ENCODE measurements around the gene SNX27.

Gene SNX27

DNA sequence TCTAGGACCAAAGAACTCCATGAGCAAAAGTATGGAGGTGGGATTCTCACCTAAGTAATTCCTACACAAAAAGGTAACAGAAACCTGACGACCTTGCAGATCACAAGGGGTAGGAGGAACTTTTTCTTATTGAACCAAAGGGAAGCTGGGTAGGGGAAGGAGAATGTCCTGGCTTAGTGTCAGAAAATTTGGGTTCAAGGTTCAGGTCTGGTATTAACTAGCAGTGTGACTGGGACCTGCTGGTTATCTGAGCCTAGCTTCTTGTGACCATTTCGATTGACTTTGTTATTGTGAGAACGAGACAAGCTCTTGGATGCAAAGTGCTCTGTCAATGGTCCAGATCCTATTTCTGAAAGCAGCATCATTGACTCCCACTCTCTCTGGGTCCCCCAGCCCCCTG is 5.0 kb upstream of the SNX27 start:
- CTCF ChIA-PET, result no interaction called here

DNA sequence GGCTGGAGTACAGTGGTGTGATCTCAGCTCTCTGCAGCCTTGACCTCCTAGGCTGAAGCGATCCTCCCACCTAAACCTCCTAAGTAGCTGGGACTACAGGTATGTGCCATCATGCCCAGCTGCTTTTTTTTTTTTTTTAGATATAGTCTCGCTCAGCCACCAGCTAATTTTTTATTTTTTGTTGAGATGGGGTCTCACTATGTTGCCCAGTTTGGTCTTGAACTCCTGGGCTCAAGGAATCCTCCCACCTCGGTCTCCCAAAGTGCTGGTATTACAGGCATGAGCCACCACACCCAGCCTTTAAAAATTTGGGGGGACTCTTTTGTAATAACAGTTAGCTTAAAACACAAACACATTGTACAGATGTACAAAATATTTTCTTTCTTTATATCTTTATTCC is 1.7 kb upstream of the SNX27 start:
- no peak overlapping the region for H3K27ac ChIP-seq (ENCODE audit: extremely low read depth, low read depth, low read length)
- H3K4me3 ChIP-seq (ENCODE audit: low read depth, low read length), result no peak overlapping the region
- ChIA-PET CTCF (interaction anchor here (0.7 to 2.2 kb wide), 4 partner anchors 16 to 211 kb away, joined by 3 to 9 read pairs (median 4); no protein-coding TSS in a partner anchor), POLR2A (interaction anchor here (0.6 to 0.7 kb wide), 3 partner anchors 18 to 108 kb away, joined by 4 to 8 read pairs (median 4); no protein-coding TSS in a partner anchor)
- H3K4me1 ChIP-seq (ENCODE audit: control insufficient read depth, insufficient read depth, low read length), result peaks cover 5% of the 10 kb centered on the region
- peak; percentile 83 for TF ChIP-seq ZNF121 (tag by site-specific recombination; IDR thresholded peaks at IDR 0.05)
- no peak for TF ChIP-seq ZNF132 (tag by site-specific recombination; IDR thresholded peaks at IDR 0.05; ENCODE audit: borderline replicate concordance)
- H3K36me3 ChIP-seq (ENCODE audit: control insufficient read depth in 2 of 2, insufficient read depth in 1 of 2, low read length in 2 of 2), result peaks cover 0 to 5% of the 10 kb centered on the region in 2 experiments; a peak in 2 of 3 replicates
- no peaks in the 10 kb centered on the region for H3K9me3 ChIP-seq (ENCODE audit: control insufficient read depth, insufficient read depth, low read depth, low read length)

More for the DNA sequence above, 5.0 kb upstream of the SNX27 start:
- TF ChIP-seq, protein P1, sequence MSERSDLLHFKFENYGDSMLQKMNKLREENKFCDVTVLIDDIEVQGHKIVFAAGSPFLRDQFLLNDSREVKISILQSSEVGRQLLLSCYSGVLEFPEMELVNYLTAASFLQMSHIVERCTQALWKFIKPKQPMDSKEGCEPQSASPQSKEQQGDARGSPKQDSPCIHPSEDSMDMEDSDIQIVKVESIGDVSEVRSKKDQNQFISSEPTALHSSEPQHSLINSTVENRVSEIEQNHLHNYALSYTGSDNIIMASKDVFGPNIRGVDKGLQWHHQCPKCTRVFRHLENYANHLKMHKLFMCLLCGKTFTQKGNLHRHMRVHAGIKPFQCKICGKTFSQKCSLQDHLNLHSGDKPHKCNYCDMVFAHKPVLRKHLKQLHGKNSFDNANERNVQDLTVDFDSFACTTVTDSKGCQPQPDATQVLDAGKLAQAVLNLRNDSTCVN (tag by site-specific recombination; optimal IDR thresholded peaks at IDR 0.05), result no peak
- no peak for TF ChIP-seq ZNF423 (tag by site-specific recombination; IDR thresholded peaks at IDR 0.05)
- TF ChIP-seq ZFP3 (tag by site-specific recombination; IDR thresholded peaks at IDR 0.05; ENCODE audit: low read depth), result no peak
- TF ChIP-seq ZNF23 (tag by site-specific recombination; IDR thresholded peaks at IDR 0.05; ENCODE audit: borderline replicate concordance), result no peak
- TF ChIP-seq ZNF621 (tag by site-specific recombination; IDR thresholded peaks at IDR 0.05), result no peak
- TF ChIP-seq, protein P2, sequence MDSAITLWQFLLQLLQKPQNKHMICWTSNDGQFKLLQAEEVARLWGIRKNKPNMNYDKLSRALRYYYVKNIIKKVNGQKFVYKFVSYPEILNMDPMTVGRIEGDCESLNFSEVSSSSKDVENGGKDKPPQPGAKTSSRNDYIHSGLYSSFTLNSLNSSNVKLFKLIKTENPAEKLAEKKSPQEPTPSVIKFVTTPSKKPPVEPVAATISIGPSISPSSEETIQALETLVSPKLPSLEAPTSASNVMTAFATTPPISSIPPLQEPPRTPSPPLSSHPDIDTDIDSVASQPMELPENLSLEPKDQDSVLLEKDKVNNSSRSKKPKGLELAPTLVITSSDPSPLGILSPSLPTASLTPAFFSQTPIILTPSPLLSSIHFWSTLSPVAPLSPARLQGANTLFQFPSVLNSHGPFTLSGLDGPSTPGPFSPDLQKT (IDR thresholded peaks at IDR 0.05; ENCODE audit: borderline replicate concordance, low read depth, low read length), result no peak
- TF ChIP-seq ZNF600 (tag by site-specific recombination; IDR thresholded peaks at IDR 0.05), result peak; percentile 27; the same call in 1 of the 2 replicates
- TF ChIP-seq ZNF473 (tag by site-specific recombination; IDR thresholded peaks at IDR 0.05), result no peak
- H3K9me3 ChIP-seq (ENCODE audit: control insufficient read depth, insufficient read depth, low read depth, low read length), result no peaks in the 10 kb centered on the region
- H3K4me1 ChIP-seq (ENCODE audit: control insufficient read depth, insufficient read depth, low read length), result peaks cover 2% of the 10 kb centered on the region; the same call in 1 of the 2 replicates
- H3K4me3 ChIP-seq (ENCODE audit: low read depth, low read length), result no peak overlapping the region
- H3K27ac ChIP-seq (ENCODE audit: extremely low read depth, low read depth, low read length), result no peak overlapping the region
- POLR2A ChIA-PET, result no interaction called here
- H3K36me3 ChIP-seq (ENCODE audit: control insufficient read depth in 2 of 2, insufficient read depth in 1 of 2, low read length in 2 of 2), result no peaks in the 10 kb centered on the region

DNA sequence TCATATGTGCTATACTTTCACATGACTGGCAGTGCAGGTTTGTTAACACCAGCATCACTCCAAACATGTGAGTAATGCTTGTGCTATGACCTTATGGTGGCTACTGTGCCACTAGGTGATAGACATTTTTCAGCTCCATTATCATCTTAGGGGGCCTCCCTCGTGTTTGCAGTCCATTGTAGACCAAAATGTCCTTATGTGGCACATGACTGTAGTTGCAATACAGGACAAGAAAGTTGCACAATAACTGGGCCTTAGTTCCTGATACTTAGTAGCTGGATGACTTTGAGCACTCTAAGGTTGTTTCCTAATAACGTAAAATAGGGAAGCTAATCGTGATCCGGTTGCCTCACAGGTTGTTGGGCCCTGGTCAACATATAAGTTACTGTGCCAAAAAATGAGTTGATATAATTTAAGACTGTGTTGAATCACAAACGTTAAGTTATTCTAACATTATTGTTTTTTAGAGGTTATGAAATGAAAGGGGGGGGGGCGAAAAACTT is 511 bp upstream of the SNX27 start:
- Histone ChIP-seq H3K4me1 (ENCODE audit: control insufficient read depth, insufficient read depth, low read length) (peaks cover 14% of the 10 kb centered on the region), H3K36me3 (ENCODE audit: control insufficient read depth in 2 of 2, insufficient read depth in 1 of 2, low read length in 2 of 2) (peaks cover 0 to 7% of the 10 kb centered on the region in 2 experiments; a peak in 2 of 3 replicates), H3K4me3 (ENCODE audit: low read depth, low read length) (no peak overlapping the region), H3K27ac (ENCODE audit: extremely low read depth, low read depth, low read length) (peak overlapping the region; percentile 4; the same call in 1 of the 2 replicates), H3K9me3 (ENCODE audit: control insufficient read depth, insufficient read depth, low read depth, low read length) (no peaks in the 10 kb centered on the region)
- CTCF ChIA-PET, result interaction anchor here (0.7 kb wide), 2 partner anchors 79 to 384 kb away, joined by 3 to 7 read pairs; no protein-coding TSS in a partner anchor
- POLR2A ChIA-PET, result interaction anchor here (0.7 to 1.5 kb wide), 3 partner anchors 9 to 71 kb away, joined by 4 to 8 read pairs (median 8); partner anchors contain the start of gene TUFT1
- TF ChIP-seq, protein P3, sequence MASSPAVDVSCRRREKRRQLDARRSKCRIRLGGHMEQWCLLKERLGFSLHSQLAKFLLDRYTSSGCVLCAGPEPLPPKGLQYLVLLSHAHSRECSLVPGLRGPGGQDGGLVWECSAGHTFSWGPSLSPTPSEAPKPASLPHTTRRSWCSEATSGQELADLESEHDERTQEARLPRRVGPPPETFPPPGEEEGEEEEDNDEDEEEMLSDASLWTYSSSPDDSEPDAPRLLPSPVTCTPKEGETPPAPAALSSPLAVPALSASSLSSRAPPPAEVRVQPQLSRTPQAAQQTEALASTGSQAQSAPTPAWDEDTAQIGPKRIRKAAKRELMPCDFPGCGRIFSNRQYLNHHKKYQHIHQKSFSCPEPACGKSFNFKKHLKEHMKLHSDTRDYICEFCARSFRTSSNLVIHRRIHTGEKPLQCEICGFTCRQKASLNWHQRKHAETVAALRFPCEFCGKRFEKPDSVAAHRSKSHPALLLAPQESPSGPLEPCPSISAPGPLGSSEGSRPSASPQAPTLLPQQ (tag by site-specific recombination; IDR thresholded peaks at IDR 0.05), result 0 out of 2 replicates have a peak, but pooled peaks have one; percentile 3
- TF ChIP-seq ZNF747 (tag by site-specific recombination; IDR thresholded peaks at IDR 0.05) (no peak), ZSCAN16 (tag by site-specific recombination; IDR thresholded peaks at IDR 0.05) (no peak), YY2 (tag by site-specific recombination; IDR thresholded peaks at IDR 0.05) (peak; percentile 20; the same call in 1 of the 2 replicates), ZNF174 (tag by site-specific recombination; IDR thresholded peaks at IDR 0.05) (no peak), ZNF175 (tag by site-specific recombination; IDR thresholded peaks at IDR 0.05) (no peak), ZNF426 (tag by site-specific recombination; IDR thresholded peaks at IDR 0.05) (no peak), SCRT1 (tag by site-specific recombination; IDR thresholded peaks at IDR 0.05; ENCODE audit: borderline replicate concordance) (no peak), ZNF350 (tag by site-specific recombination; IDR thresholded peaks at IDR 0.05) (no peak), ZNF19 (tag by site-specific recombination; IDR thresholded peaks at IDR 0.05; ENCODE audit: low read depth) (no peak), ZNF529 (tag by site-specific recombination; IDR thresholded peaks at IDR 0.05; ENCODE audit: insufficient replicate concordance) (no peak), ZIC2 (tag by site-specific recombination; IDR thresholded peaks at IDR 0.05) (no peak), KLF1 (tag by site-specific recombination; IDR thresholded peaks at IDR 0.05) (no peak), ZNF24 (tag by site-specific recombination; IDR thresholded peaks at IDR 0.05) (0 out of 2 replicates have a peak, but pooled peaks have one; percentile 10), KLF7 (tag by site-specific recombination; IDR thresholded peaks at IDR 0.05; ENCODE audit: borderline replicate concordance) (no peak), ZNF626 (tag by site-specific recombination; IDR thresholded peaks at IDR 0.05) (no peak)
- TF ChIP-seq, protein P4, sequence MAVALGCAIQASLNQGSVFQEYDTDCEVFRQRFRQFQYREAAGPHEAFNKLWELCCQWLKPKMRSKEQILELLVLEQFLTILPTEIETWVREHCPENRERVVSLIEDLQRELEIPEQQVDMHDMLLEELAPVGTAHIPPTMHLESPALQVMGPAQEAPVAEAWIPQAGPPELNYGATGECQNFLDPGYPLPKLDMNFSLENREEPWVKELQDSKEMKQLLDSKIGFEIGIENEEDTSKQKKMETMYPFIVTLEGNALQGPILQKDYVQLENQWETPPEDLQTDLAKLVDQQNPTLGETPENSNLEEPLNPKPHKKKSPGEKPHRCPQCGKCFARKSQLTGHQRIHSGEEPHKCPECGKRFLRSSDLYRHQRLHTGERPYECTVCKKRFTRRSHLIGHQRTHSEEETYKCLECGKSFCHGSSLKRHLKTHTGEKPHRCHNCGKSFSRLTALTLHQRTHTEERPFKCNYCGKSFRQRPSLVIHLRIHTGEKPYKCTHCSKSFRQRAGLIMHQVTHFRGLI (tag by site-specific recombination; IDR thresholded peaks at IDR 0.05), result no peak
